Amniotic stem cell (primary cell): ENCODE results near the gene ZBTB16.

Experiments
- DNase-seq: peaks from one replicate; lab custom pipeline; 2025; lab: John Stamatoyannopoulos, UW

ZBTB16 gene

GRCh38 chr11:114281388-114281956 is 222.0 kb downstream of the ZBTB16 start:
- no peak for DNase-seq

- no peak for DNase-seq
Measured at GRCh38 chr11:114282488-114282887, 223.0 kb downstream of the ZBTB16 start.

GRCh38 chr11:114283422-114283821 is 223.9 kb downstream of the ZBTB16 start:
- no peak for DNase-seq

- DNase-seq: no peak
Measured at GRCh38 chr11:114284021-114284420, 224.5 kb downstream of the ZBTB16 start.

- DNase-seq: no peak
Measured at GRCh38 chr11:114284914-114285313, 225.4 kb downstream of the ZBTB16 start.

GRCh38 chr11:114285599-114285998 is 226.1 kb downstream of the ZBTB16 start:
- no peak for DNase-seq

GRCh38 chr11:114286229-114286628 is 226.7 kb downstream of the ZBTB16 start:
- DNase-seq: no peak

- no peak for DNase-seq
Measured at GRCh38 chr11:114287154-114287553, 227.6 kb downstream of the ZBTB16 start.

- DNase-seq: no peak
Measured at GRCh38 chr11:114288136-114288535, 228.6 kb downstream of the ZBTB16 start.

- no peak for DNase-seq
Measured at GRCh38 chr11:114289779-114290178, 230.3 kb downstream of the ZBTB16 start.

- DNase-seq: no peak
Measured at GRCh38 chr11:114290503-114291235, 231.2 kb downstream of the ZBTB16 start.

GRCh38 chr11:114291381-114291780 is 231.9 kb downstream of the ZBTB16 start:
- DNase-seq: no peak

- peak; percentile 22 for DNase-seq
Measured at GRCh38 chr11:114291842-114292680, 232.6 kb downstream of the ZBTB16 start.

- DNase-seq: no peak
Measured at GRCh38 chr11:114293201-114293711, 233.7 kb downstream of the ZBTB16 start.

- peak; percentile 81 for DNase-seq
Measured at GRCh38 chr11:114295676-114296604, 236.4 kb downstream of the ZBTB16 start, which contains the start of gene NNMT. TSS of gene NNMT (plus strand) at chr11:114296399. CDS start at chr11:114296557, 158 bp downstream.

GRCh38 chr11:114296605-114297372 is 237.3 kb downstream of the ZBTB16 start:
- DNase-seq: no peak

- DNase-seq: no peak
Measured at GRCh38 chr11:114297806-114298709, 238.5 kb downstream of the ZBTB16 start.

- DNase-seq: no peak
Measured at GRCh38 chr11:114298710-114299109, 239.2 kb downstream of the ZBTB16 start.
